Keratinocyte (primary cell): ENCODE measurements around the gene RNF150.
"Not testable (repeated sequence)": the region's sequence is repeated elsewhere in the genome, so short reads cannot be mapped to it uniquely, and the experiment has no call there.

Experiments used
- EZH2 ChIP-seq: IDR thresholded peaks from one replicate; pipeline ENCODE4 v1.6.1; 2012; ENCODE audit warnings: inconsistent platforms, mild to moderate bottlenecking, low read length, moderate library complexity
- TF ChIP-seq, protein P1 (sequence below), 3 experiments: IDR thresholded peaks in 1 of 3; conservative IDR thresholded peaks in 1 of 3; optimal IDR thresholded peaks in 1 of 3; 2 replicates in 2 of 3; 3 replicates in 1 of 3; pipeline versions ENCODE3 to v1.5.1; 2011; ENCODE audit warnings: low read length in 3 of 3, mild to moderate bottlenecking in 3 of 3, moderate library complexity in 2 of 3, control low read depth in 1 of 3, inconsistent platforms in 1 of 3; ENCODE audit not compliant: insufficient read depth in 2 of 3; ENCODE audit errors: extremely low read depth in 1 of 3

DNA sequence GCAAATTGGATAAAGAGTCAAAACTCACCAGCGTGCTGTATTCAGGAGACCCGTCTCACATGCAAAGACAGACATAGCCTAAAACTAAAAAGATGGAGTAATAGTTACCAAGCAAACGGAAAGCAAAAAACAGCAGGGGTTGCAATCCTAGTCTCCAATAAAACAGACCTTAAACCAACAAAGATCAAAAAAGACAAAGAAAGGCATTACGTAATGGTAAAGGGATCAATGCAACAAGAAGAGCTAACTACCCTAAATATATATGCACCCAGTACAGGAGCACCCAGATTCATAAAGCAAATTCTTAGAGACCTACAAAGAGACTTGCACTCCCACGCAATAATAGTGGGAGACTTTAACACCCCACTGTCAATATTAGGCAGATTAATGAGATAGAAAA lies 31.7 kb upstream of the RNF150 start:
- TF ChIP-seq, protein P1, sequence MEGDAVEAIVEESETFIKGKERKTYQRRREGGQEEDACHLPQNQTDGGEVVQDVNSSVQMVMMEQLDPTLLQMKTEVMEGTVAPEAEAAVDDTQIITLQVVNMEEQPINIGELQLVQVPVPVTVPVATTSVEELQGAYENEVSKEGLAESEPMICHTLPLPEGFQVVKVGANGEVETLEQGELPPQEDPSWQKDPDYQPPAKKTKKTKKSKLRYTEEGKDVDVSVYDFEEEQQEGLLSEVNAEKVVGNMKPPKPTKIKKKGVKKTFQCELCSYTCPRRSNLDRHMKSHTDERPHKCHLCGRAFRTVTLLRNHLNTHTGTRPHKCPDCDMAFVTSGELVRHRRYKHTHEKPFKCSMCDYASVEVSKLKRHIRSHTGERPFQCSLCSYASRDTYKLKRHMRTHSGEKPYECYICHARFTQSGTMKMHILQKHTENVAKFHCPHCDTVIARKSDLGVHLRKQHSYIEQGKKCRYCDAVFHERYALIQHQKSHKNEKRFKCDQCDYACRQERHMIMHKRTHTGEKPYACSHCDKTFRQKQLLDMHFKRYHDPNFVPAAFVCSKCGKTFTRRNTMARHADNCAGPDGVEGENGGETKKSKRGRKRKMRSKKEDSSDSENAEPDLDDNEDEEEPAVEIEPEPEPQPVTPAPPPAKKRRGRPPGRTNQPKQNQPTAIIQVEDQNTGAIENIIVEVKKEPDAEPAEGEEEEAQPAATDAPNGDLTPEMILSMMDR (optimal IDR thresholded peaks at IDR 0.05 in 1 of 3, IDR thresholded peaks at IDR 0.05 in 1 of 3, conservative IDR thresholded peaks at IDR 0.05 in 1 of 3; ENCODE audit: extremely low read depth in 1 of 3, insufficient read depth in 2 of 3, low read length in 3 of 3) = not testable (repeated sequence)
- not testable (repeated sequence) for TF ChIP-seq EZH2
